HK-2 (cell line): ENCODE measurements around the gene CAT.

Experiments
- DNase-seq: peaks from one replicate; pipeline ENCODE4 v3.0.0-alpha.2; 2018; ENCODE audit not compliant: unreplicated experiment

The CAT gene

GRCh38 chr11:34459507-34460162, 20.9 kb downstream of the CAT start:
- no peak for DNase-seq

- DNase-seq: no peak
Observed at GRCh38 chr11:34460278-34460677, 21.5 kb downstream of the CAT start.

DNA sequence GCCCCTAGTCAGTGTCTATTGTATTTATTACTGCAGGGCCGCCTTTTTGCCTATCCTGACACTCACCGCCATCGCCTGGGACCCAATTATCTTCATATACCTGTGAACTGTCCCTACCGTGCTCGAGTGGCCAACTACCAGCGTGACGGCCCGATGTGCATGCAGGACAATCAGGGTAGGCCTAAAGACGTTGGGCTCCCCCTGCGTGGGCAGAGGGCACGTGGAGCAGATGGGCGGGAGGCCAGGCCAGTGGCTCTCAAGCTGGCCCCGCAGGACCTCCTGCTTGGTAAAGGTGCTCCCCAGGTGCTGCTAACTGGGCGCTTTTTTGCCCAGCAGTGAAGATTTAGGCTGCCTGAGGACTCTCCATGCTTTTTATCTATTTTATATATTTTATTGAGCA, 22.5 kb downstream of the CAT start:
- no peak for DNase-seq

GRCh38 chr11:34464591-34465051, 25.9 kb downstream of the CAT start:
- DNase-seq: no peak

DNA sequence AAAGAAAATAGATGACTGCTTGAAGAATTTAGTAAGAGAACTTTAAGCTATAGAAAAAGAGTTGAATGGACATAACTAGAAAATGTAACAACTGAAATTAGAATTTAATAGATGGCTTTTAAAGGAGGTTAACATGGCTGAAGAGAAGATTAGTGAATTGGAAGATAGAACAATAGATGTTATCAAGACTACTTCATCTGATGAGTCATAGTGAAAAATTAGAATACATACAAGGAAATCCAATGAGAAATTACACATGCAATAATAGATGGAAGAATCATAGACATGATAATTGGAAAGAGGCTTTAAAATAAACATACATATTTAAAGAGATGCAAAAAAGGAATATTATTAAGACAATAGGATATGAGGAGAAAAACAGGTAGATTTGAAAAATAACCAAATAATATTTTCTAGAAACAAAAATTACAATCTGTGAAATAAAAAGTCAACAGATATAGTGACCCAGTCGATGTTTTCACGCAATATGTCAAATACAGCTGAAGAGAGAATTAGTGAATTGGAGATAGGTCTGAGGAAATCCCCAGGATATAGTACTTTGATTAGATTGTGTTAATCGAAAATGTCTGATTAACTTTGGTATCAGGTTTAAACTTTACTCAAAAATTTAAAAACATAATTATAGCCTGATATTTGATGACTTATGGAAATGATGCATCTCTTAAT, 28.2 kb downstream of the CAT start:
- DNase-seq: no peak

GRCh38 chr11:34468209-34468841, 29.6 kb downstream of the CAT start:
- DNase-seq: no peak

GRCh38 chr11:34473603-34474169, 35.0 kb downstream of the CAT start:
- no peak for DNase-seq

DNA sequence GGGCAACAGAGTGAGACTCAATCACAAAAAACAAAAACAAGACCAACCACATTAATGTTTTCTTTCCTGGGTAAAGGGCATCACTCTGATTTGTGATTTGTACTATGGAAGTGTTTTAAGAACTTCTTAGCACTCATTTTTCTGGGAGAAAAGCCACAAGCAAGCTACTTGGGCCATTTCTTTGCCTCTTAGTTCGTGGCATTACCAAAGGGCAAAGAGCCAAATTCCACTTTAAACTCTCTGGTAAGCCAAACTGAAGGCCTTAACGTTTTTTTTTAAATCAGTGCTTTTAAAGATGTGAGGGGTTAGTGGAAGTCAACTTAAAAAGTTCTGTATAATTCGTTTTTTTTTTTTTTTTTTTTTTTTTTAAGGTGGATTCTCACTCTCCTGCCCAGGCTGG, 36.9 kb downstream of the CAT start:
- no peak for DNase-seq

DNA sequence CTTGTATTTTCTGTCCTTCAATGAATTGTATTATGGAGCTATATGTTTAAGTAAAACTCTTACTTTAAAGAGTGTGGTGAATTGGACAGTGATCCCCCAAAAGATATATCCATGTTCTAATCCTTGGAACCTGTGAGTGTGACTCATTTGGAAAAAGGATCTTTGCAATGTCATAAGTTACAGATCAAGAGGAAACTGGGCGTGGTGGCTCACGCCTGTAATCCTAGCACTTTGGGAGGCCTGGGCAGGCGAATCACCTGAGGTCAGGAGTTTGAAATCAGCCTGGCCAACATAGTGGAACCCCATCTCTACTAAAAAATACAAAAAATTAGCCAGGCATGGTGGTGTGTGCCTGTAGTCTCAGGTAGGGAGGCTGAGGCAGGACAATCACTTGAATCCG, 38.1 kb downstream of the CAT start:
- DNase-seq: no peak

DNA sequence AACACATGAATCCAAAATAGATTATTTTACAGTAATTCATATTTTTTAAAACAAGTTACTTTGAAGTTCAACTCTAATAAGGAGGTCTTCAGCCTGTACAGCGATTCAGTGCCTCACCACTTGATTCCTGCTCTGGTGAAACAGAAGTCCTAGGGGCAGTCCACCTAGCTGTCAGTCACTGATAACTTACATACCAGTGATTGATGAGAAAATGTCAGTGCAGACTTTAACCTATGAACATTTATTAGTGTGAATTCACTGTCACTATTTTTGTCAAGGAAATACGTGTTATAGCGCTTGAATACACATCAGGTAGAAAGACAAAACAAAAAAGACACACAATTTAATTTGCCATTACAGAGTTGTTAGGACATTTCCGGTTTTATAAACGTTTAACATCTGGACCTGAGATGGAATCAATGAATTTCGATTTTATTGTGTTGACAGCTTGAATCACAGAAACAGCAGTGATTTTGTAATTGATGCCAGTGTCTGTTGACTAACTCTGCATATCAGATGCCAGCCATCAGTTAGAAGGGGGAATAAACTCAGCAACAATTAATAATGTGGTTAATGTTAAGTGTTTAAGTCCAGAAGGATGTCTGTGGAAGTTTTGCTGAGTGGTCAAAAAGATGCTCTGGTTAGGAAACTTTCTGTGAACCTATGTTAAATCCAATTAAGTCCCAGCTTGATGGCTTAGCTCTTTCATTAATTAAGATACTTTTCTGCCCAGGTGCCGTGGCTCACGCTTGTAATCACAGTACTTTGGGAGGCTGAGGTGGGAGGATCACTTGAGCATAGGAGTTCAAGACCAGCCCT, 40.3 kb downstream of the CAT start:
- no peak for DNase-seq

- no peak for DNase-seq
Observed at GRCh38 chr11:34480314-34480713, 41.6 kb downstream of the CAT start.

DNA sequence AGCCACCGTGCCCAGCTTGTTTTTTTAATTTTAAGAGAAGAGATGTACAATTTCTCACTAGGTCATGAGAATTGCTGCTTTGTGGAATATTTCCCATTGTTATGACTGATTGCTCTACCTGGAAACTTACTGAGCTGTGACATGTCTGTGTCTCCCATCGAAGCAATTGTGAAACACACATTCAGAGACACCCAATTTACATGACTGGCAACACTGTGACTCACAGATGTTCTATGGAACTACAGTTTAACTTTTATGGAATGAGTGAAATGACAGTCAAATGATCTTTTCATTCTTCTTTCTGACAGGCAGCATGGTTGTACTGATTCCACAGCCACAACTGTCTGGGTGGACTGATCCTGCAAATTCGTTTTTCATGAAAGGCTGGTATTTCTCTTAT, 42.6 kb downstream of the CAT start:
- DNase-seq: no peak

- DNase-seq: no peak
Observed at GRCh38 chr11:34483106-34483874, 44.6 kb downstream of the CAT start.

DNA sequence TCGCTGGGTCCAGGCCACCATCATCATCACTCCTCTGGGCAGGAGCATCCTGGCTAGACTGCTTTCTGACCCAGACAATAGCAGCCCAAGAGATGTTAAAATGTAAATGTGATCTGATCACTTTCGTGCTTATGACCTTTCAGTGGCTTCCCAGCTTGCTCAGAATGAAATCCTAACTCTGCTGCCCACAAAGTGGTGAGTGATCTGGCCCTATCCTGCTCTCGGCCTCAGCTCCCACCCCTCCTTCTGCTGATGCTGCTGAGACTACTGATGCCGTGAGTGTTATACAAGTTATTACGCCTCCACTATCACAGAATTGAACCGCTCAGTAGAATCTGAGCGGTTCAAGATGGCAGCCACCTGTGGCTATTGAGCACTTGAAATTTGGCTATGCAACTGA, 48.7 kb downstream of the CAT start:
- no peak for DNase-seq

DNA sequence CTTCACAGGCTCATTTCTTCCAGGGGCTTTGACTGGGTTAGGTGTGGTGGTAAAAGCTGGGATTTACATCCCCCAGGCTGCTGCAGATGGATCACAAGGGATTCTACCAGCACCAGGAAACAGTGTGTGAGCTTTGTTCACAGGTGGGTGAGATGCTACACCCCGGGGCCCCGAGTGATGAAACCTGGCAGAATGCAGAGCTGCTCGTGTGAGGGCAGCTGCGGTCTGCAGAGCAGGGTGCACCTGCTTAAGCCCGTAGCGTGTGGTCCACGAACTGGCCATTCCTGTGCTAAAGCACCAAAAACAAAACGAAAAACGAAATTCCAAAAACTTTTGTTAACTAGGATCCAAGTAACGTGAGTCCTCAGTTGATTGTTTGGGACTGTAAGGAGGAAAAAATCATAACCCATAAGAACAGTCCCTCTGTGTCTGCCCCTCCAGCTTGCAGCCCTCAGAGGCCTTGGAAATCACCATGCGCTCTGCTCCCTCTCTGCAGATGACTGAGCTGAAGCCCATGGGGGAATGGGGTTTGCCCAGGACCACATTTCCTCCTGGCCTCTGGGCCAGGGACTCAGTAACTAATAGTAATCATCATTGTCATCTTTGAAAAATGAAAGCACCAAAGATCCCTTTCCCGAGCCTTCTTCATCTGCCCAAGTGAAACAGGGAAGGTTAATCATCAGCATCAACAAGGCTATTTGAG, 50.3 kb downstream of the CAT start:
- no peak for DNase-seq

GRCh38 chr11:34490304-34490703, 51.6 kb downstream of the CAT start:
- no peak for DNase-seq

- DNase-seq: peak; percentile 38
Observed at GRCh38 chr11:34492806-34493414, 54.2 kb downstream of the CAT start.

GRCh38 chr11:34493468-34493867, 54.7 kb downstream of the CAT start:
- no peak for DNase-seq

- no peak for DNase-seq
Observed at GRCh38 chr11:34493926-34494595, 55.3 kb downstream of the CAT start.
